SK-N-SH treated with all-trans-retinoic acid at 6 μM for 48 hours (cell line): ENCODE results near the gene RDH14.

Source experiments
- ATAC-seq: fragments of 200-7000 bp; cut with Tn5 transposase; 3 replicates; pipeline ENCODE4 v1.9.1; 2020; ENCODE audit warnings: mild to moderate bottlenecking, moderate library complexity
- ARNTL ChIP-seq: fragments of 450-650 bp; formaldehyde crosslinking; IDR thresholded peaks from 2 replicates; pipeline ENCODE4 v1.5.0; 2020; ENCODE audit warnings: low read depth, mild to moderate bottlenecking, moderate library complexity, borderline replicate concordance
- BACH2 ChIP-seq: fragments of 250-450 bp; sonication (Bioruptor Pico); IDR thresholded peaks from 2 replicates; pipeline ENCODE4 v1.9.0; 2021; ENCODE audit warnings: mild to moderate bottlenecking, borderline replicate concordance
- CSDC2 ChIP-seq: fragments of 250-450 bp; sonication (Bioruptor Pico); IDR thresholded peaks from 2 replicates; pipeline ENCODE4 v1.5.0; 2020; ENCODE audit warnings: mild to moderate bottlenecking, moderate library complexity
- CSRNP3 ChIP-seq: fragments of 250-450 bp; sonication (Bioruptor Pico); IDR thresholded peaks from 2 replicates; pipeline ENCODE4 v1.5.1; 2021; ENCODE audit warnings: mild to moderate bottlenecking, moderate library complexity
- ESRRG ChIP-seq: fragments of 250-450 bp; sonication (Bioruptor Pico); IDR thresholded peaks from 2 replicates; pipeline ENCODE4 v1.6.1; 2021; ENCODE audit warnings: mild to moderate bottlenecking
- GLIS3 ChIP-seq: fragments of 250-450 bp; sonication (Bioruptor Pico); IDR thresholded peaks from 2 replicates; pipeline ENCODE4 v1.5.0; 2020; ENCODE audit warnings: mild to moderate bottlenecking, moderate library complexity
- ISL1 ChIP-seq: fragments of 250-450 bp; sonication (Bioruptor Pico); IDR thresholded peaks from 2 replicates; pipeline ENCODE4 v2.1.2; 2022; ENCODE audit warnings: mild to moderate bottlenecking, moderate library complexity
- OSR1 ChIP-seq: fragments of 250-450 bp; sonication (Bioruptor Pico); IDR thresholded peaks from 2 replicates; pipeline ENCODE4 v1.8.0; 2022; ENCODE audit warnings: moderate library complexity, mild to moderate bottlenecking, inconsistent platforms
- POU6F1 ChIP-seq: fragments of 250-450 bp; sonication (Bioruptor Pico); IDR thresholded peaks from 2 replicates; pipeline ENCODE4 v1.8.0; 2021; ENCODE audit warnings: low read depth, mild to moderate bottlenecking, moderate library complexity, borderline replicate concordance
- PPARA ChIP-seq: fragments of 250-450 bp; sonication (Bioruptor Pico); IDR thresholded peaks from 2 replicates; pipeline ENCODE4 v1.5.0; 2020; ENCODE audit warnings: mild to moderate bottlenecking, borderline replicate concordance
- RARB ChIP-seq: fragments of 250-450 bp; sonication (Bioruptor Pico); IDR thresholded peaks from 2 replicates; pipeline ENCODE4 v1.8.0; 2021; ENCODE audit warnings: mild to moderate bottlenecking, moderate library complexity
- TCF4 ChIP-seq: fragments of 250-450 bp; sonication (Bioruptor Pico); IDR thresholded peaks from 2 replicates; pipeline ENCODE4 v1.8.0; 2021; ENCODE audit warnings: mild to moderate bottlenecking, moderate library complexity, borderline replicate concordance
- TSHZ2 ChIP-seq: fragments of 250-450 bp; sonication (Bioruptor Pico); IDR thresholded peaks from 2 replicates; pipeline ENCODE4 v1.5.0; 2020; ENCODE audit warnings: mild to moderate bottlenecking, moderate library complexity
- ZC3H10 ChIP-seq: fragments of 250-450 bp; sonication (Bioruptor Pico); IDR thresholded peaks from 2 replicates; pipeline ENCODE4 v1.5.1; 2021; ENCODE audit warnings: mild to moderate bottlenecking, moderate library complexity
- ZFP3 ChIP-seq: fragments of 250-450 bp; sonication (Bioruptor Pico); IDR thresholded peaks from 2 replicates; pipeline ENCODE4 v1.5.0; 2020; ENCODE audit warnings: mild to moderate bottlenecking, moderate library complexity
- ZFP30 ChIP-seq: fragments of 450-650 bp; formaldehyde crosslinking; IDR thresholded peaks from 2 replicates; pipeline ENCODE4 v1.5.0; 2022; ENCODE audit warnings: mild to moderate bottlenecking, moderate library complexity
- ZNF565 ChIP-seq: fragments of 450-650 bp; formaldehyde crosslinking; conservative IDR thresholded peaks from 2 replicates; pipeline ENCODE4 v1.5.0; 2020; ENCODE audit warnings: low read depth, mild to moderate bottlenecking, moderate library complexity
- ZNF70 ChIP-seq: fragments of 450-650 bp; formaldehyde crosslinking; IDR thresholded peaks from 2 replicates; pipeline ENCODE4 v1.5.0; 2020; ENCODE audit warnings: mild to moderate bottlenecking, moderate library complexity
- ZNF8 ChIP-seq: fragments of 450-650 bp; formaldehyde crosslinking; IDR thresholded peaks from 2 replicates; pipeline ENCODE4 v1.5.0; 2020; ENCODE audit warnings: mild to moderate bottlenecking, moderate library complexity

Gene RDH14

GRCh38 chr2:18525236-18525635, 35.2 kb downstream of the RDH14 start:
- ATAC-seq = no peak

GRCh38 chr2:18522484-18523146, 37.8 kb downstream of the RDH14 start:
- TF ChIP-seq CSRNP3 (no peak), TSHZ2 (CRISPR knock-in tag) (no peak), TCF4 (no peak), CSDC2 (CRISPR knock-in tag) (no peak), ZFP3 (CRISPR knock-in tag) (no peak), ZNF8 (CRISPR knock-in tag) (no peak), ZFP30 (CRISPR knock-in tag) (no peak)
- ATAC-seq = no peak

More at GRCh38 chr2:18525236-18525635, 35.2 kb downstream of the RDH14 start:
- no peak for TF ChIP-seq BACH2 (CRISPR knock-in tag)
- TF ChIP-seq ZC3H10 = no peak
- TF ChIP-seq RARB (CRISPR knock-in tag) = no peak
- no peak for TF ChIP-seq ZNF8 (CRISPR knock-in tag)
- no peak for TF ChIP-seq ESRRG (CRISPR knock-in tag)
- no peak for TF ChIP-seq PPARA (CRISPR knock-in tag)
- TF ChIP-seq ISL1 (CRISPR knock-in tag) = no peak
- no peak for TF ChIP-seq ZFP3 (CRISPR knock-in tag)
- TF ChIP-seq ARNTL (CRISPR knock-in tag) = no peak
- no peak for TF ChIP-seq TSHZ2 (CRISPR knock-in tag)
- no peak for TF ChIP-seq OSR1 (CRISPR knock-in tag)
- TF ChIP-seq CSRNP3 = no peak
- no peak for TF ChIP-seq POU6F1 (CRISPR knock-in tag)
- no peak for TF ChIP-seq GLIS3 (CRISPR knock-in tag)
- TF ChIP-seq ZNF565 (CRISPR knock-in tag) = no peak
- TF ChIP-seq ZNF70 (CRISPR knock-in tag) = no peak
